Measurements from ENCODE around the gene ZDHHC24.

The ZDHHC24 gene

GRCh38 chr11:66581261-66581660 lies 35.4 kb upstream of the ZDHHC24 start:
- Histone ChIP-seq H3K27me3 (ENCODE audit: control insufficient read depth, insufficient read depth, low read length) (peaks cover 5% of the 10 kb centered on the region), H3K36me3 (ENCODE audit: control insufficient read depth, insufficient read depth, low read length) (no peaks in the 10 kb centered on the region), H3K4me3 (ENCODE audit: low read depth, low read length) (no peak overlapping the region), H3K4me1 (ENCODE audit: control insufficient read depth, insufficient read depth, low read length) (no peaks in the 10 kb centered on the region), H3K9me3 (ENCODE audit: control insufficient read depth, insufficient read depth, low read length) (no peaks in the 10 kb centered on the region), H3K9ac (ENCODE audit: low read depth, low read length) (no peak overlapping the region)

GRCh38 chr11:66580803-66581202 lies 35.0 kb upstream of the ZDHHC24 start:
- Histone ChIP-seq H3K9me3 (ENCODE audit: control insufficient read depth, insufficient read depth, low read length) (no peaks in the 10 kb centered on the region), H3K9ac (ENCODE audit: low read depth, low read length) (no peak overlapping the region), H3K4me3 (ENCODE audit: low read depth, low read length) (no peak overlapping the region), H3K27me3 (ENCODE audit: control insufficient read depth, insufficient read depth, low read length) (peaks cover 5% of the 10 kb centered on the region), H3K36me3 (ENCODE audit: control insufficient read depth, insufficient read depth, low read length) (no peaks in the 10 kb centered on the region), H3K4me1 (ENCODE audit: control insufficient read depth, insufficient read depth, low read length) (no peaks in the 10 kb centered on the region)

- no peak overlapping the region for H3K4me3 ChIP-seq (ENCODE audit: low read depth, low read length)
- H3K4me1 ChIP-seq (ENCODE audit: control insufficient read depth, insufficient read depth, low read length), result no peaks in the 10 kb centered on the region
- peaks cover 5% of the 10 kb centered on the region for H3K27me3 ChIP-seq (ENCODE audit: control insufficient read depth, insufficient read depth, low read length)
- no peaks in the 10 kb centered on the region for H3K9me3 ChIP-seq (ENCODE audit: control insufficient read depth, insufficient read depth, low read length)
- no peak overlapping the region for H3K9ac ChIP-seq (ENCODE audit: low read depth, low read length)
- no peaks in the 10 kb centered on the region for H3K36me3 ChIP-seq (ENCODE audit: control insufficient read depth, insufficient read depth, low read length)
These were observed 33.3 kb upstream of the ZDHHC24 start for GRCh38 chr11:66579017-66579606.

GRCh38 chr11:66570850-66571180 lies 25.0 kb upstream of the ZDHHC24 start:
- H3K9ac ChIP-seq (ENCODE audit: low read depth, low read length), result no peak overlapping the region
- H3K4me3 ChIP-seq (ENCODE audit: low read depth, low read length), result no peak overlapping the region
- no peaks in the 10 kb centered on the region for H3K27me3 ChIP-seq (ENCODE audit: control insufficient read depth, insufficient read depth, low read length)
- no peaks in the 10 kb centered on the region for H3K9me3 ChIP-seq (ENCODE audit: control insufficient read depth, insufficient read depth, low read length)
- H3K36me3 ChIP-seq (ENCODE audit: control insufficient read depth, insufficient read depth, low read length), result no peaks in the 10 kb centered on the region
- peaks cover 4% of the 10 kb centered on the region for H3K4me1 ChIP-seq (ENCODE audit: control insufficient read depth, insufficient read depth, low read length)

GRCh38 chr11:66570079-66570849 lies 24.4 kb upstream of the ZDHHC24 start:
- Histone ChIP-seq H3K4me1 (ENCODE audit: control insufficient read depth, insufficient read depth, low read length) (peaks cover 4% of the 10 kb centered on the region), H3K4me3 (ENCODE audit: low read depth, low read length) (no peak overlapping the region), H3K9ac (ENCODE audit: low read depth, low read length) (no peak overlapping the region), H3K36me3 (ENCODE audit: control insufficient read depth, insufficient read depth, low read length) (peaks cover 3% of the 10 kb centered on the region), H3K9me3 (ENCODE audit: control insufficient read depth, insufficient read depth, low read length) (no peaks in the 10 kb centered on the region), H3K27me3 (ENCODE audit: control insufficient read depth, insufficient read depth, low read length) (no peaks in the 10 kb centered on the region)

GRCh38 chr11:66569076-66569475 lies 23.2 kb upstream of the ZDHHC24 start:
- Histone ChIP-seq H3K27me3 (ENCODE audit: control insufficient read depth, insufficient read depth, low read length) (no peaks in the 10 kb centered on the region), H3K4me3 (ENCODE audit: low read depth, low read length) (no peak overlapping the region), H3K4me1 (ENCODE audit: control insufficient read depth, insufficient read depth, low read length) (peaks cover 4% of the 10 kb centered on the region), H3K9ac (ENCODE audit: low read depth, low read length) (no peak overlapping the region), H3K9me3 (ENCODE audit: control insufficient read depth, insufficient read depth, low read length) (no peaks in the 10 kb centered on the region), H3K36me3 (ENCODE audit: control insufficient read depth, insufficient read depth, low read length) (peaks cover 3% of the 10 kb centered on the region)

- no peak within 1 kb of the TSS for H3K9ac ChIP-seq (ENCODE audit: low read depth, low read length)
- H3K9me3 ChIP-seq (ENCODE audit: control insufficient read depth, insufficient read depth, low read length), result no peaks in the 10 kb centered on the region
- H3K27me3 ChIP-seq (ENCODE audit: control insufficient read depth, insufficient read depth, low read length), result no peaks in the 10 kb centered on the region
- peak within 1 kb of the TSS; percentile 22 for H3K4me3 ChIP-seq (ENCODE audit: low read depth, low read length)
- peaks cover 10% of the 10 kb centered on the region for H3K36me3 ChIP-seq (ENCODE audit: control insufficient read depth, insufficient read depth, low read length)
- H3K4me1 ChIP-seq (ENCODE audit: control insufficient read depth, insufficient read depth, low read length), result peaks cover 4% of the 10 kb centered on the region
These were observed 22.5 kb upstream of the ZDHHC24 start, which contains the start of gene CTSF for GRCh38 chr11:66568124-66568916. TSS of gene CTSF (minus strand) at chr11:66568606. CDS start at chr11:66568486, 120 bp downstream.

- Histone ChIP-seq H3K4me3 (ENCODE audit: low read depth, low read length) (no peak overlapping the region), H3K9me3 (ENCODE audit: control insufficient read depth, insufficient read depth, low read length) (no peaks in the 10 kb centered on the region)
These were observed 21.9 kb upstream of the ZDHHC24 start for GRCh38 chr11:66567787-66568123.

GRCh38 chr11:66566221-66566620 lies 20.4 kb upstream of the ZDHHC24 start:
- H3K9ac ChIP-seq (ENCODE audit: low read depth, low read length), result no peak overlapping the region
- peaks cover 4% of the 10 kb centered on the region for H3K4me1 ChIP-seq (ENCODE audit: control insufficient read depth, insufficient read depth, low read length)
- H3K4me3 ChIP-seq (ENCODE audit: low read depth, low read length), result no peak overlapping the region
- no peaks in the 10 kb centered on the region for H3K9me3 ChIP-seq (ENCODE audit: control insufficient read depth, insufficient read depth, low read length)
- peaks cover 25% of the 10 kb centered on the region for H3K36me3 ChIP-seq (ENCODE audit: control insufficient read depth, insufficient read depth, low read length)
- no peaks in the 10 kb centered on the region for H3K27me3 ChIP-seq (ENCODE audit: control insufficient read depth, insufficient read depth, low read length)

More at GRCh38 chr11:66567787-66568123, 21.9 kb upstream of the ZDHHC24 start:
- no peak overlapping the region for H3K9ac ChIP-seq (ENCODE audit: low read depth, low read length)
- H3K27me3 ChIP-seq (ENCODE audit: control insufficient read depth, insufficient read depth, low read length), result no peaks in the 10 kb centered on the region
- peaks cover 4% of the 10 kb centered on the region for H3K4me1 ChIP-seq (ENCODE audit: control insufficient read depth, insufficient read depth, low read length)
- H3K36me3 ChIP-seq (ENCODE audit: control insufficient read depth, insufficient read depth, low read length), result peaks cover 12% of the 10 kb centered on the region

- Histone ChIP-seq H3K9ac (ENCODE audit: low read depth, low read length) (no peak overlapping the region), H3K4me1 (ENCODE audit: control insufficient read depth, insufficient read depth, low read length) (no peaks in the 10 kb centered on the region), H3K36me3 (ENCODE audit: control insufficient read depth, insufficient read depth, low read length) (peaks cover 33% of the 10 kb centered on the region), H3K9me3 (ENCODE audit: control insufficient read depth, insufficient read depth, low read length) (no peaks in the 10 kb centered on the region), H3K4me3 (ENCODE audit: low read depth, low read length) (no peak overlapping the region), H3K27me3 (ENCODE audit: control insufficient read depth, insufficient read depth, low read length) (no peaks in the 10 kb centered on the region)
These were observed 19.1 kb upstream of the ZDHHC24 start for GRCh38 chr11:66564984-66565383.

- H3K9ac ChIP-seq (ENCODE audit: low read depth, low read length), result no peak overlapping the region
- H3K4me1 ChIP-seq (ENCODE audit: control insufficient read depth, insufficient read depth, low read length), result no peaks in the 10 kb centered on the region
- H3K27me3 ChIP-seq (ENCODE audit: control insufficient read depth, insufficient read depth, low read length), result no peaks in the 10 kb centered on the region
- H3K9me3 ChIP-seq (ENCODE audit: control insufficient read depth, insufficient read depth, low read length), result no peaks in the 10 kb centered on the region
- H3K4me3 ChIP-seq (ENCODE audit: low read depth, low read length), result no peak overlapping the region
- H3K36me3 ChIP-seq (ENCODE audit: control insufficient read depth, insufficient read depth, low read length), result peaks cover 34% of the 10 kb centered on the region
These were observed 18.7 kb upstream of the ZDHHC24 start for GRCh38 chr11:66564538-66564937.

GRCh38 chr11:66563832-66564231 lies 18.0 kb upstream of the ZDHHC24 start:
- H3K27me3 ChIP-seq (ENCODE audit: control insufficient read depth, insufficient read depth, low read length), result no peaks in the 10 kb centered on the region
- peaks cover 34% of the 10 kb centered on the region for H3K36me3 ChIP-seq (ENCODE audit: control insufficient read depth, insufficient read depth, low read length)
- H3K4me1 ChIP-seq (ENCODE audit: control insufficient read depth, insufficient read depth, low read length), result no peaks in the 10 kb centered on the region
- no peak overlapping the region for H3K9ac ChIP-seq (ENCODE audit: low read depth, low read length)
- no peak overlapping the region for H3K4me3 ChIP-seq (ENCODE audit: low read depth, low read length)
- no peaks in the 10 kb centered on the region for H3K9me3 ChIP-seq (ENCODE audit: control insufficient read depth, insufficient read depth, low read length)

Data from iPS-15b (cell line).